ENCODE results near the gene SPATA13. TPM values are rescaled to one million over a fixed set of nuclear protein-coding genes. Genes with fewer than 3 reads are reported as not detected.
A peak's percentile ranks its signal among the peaks of the same experiment; 100 is the strongest.

The SPATA13 gene
- total RNA-seq, 1 experiment from 2014 or later = 10.5 TPM

DNA sequence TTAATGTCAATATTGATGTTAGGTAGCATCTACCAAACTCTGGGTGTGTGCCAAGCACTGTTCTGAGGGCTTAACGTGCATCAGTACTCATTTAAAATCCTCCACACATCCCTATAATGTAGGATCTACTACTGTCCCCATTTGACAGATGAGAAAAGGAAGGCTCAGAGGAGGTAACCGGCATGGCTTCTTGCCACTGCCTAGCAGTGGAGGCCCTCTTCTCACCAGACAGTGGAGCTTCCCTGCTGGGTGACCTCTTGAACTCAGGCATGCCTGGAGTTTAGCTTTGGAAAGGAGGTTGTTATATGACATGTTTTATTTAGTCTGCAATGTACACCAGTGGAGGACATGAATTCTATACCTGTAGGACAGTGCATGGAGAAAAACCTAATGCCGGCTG lies 2.1 kb downstream of the SPATA13 start:
- no peaks in the 10 kb centered on the region for H3K27me3 ChIP-seq (replicated peaks; ENCODE audit: control insufficient read depth, insufficient read depth, low read length)
- H3K36me3 ChIP-seq (ENCODE audit: control insufficient read depth, insufficient read depth, low read length) = peaks cover 2% of the 10 kb centered on the region
- TF ChIP-seq, protein P1, sequence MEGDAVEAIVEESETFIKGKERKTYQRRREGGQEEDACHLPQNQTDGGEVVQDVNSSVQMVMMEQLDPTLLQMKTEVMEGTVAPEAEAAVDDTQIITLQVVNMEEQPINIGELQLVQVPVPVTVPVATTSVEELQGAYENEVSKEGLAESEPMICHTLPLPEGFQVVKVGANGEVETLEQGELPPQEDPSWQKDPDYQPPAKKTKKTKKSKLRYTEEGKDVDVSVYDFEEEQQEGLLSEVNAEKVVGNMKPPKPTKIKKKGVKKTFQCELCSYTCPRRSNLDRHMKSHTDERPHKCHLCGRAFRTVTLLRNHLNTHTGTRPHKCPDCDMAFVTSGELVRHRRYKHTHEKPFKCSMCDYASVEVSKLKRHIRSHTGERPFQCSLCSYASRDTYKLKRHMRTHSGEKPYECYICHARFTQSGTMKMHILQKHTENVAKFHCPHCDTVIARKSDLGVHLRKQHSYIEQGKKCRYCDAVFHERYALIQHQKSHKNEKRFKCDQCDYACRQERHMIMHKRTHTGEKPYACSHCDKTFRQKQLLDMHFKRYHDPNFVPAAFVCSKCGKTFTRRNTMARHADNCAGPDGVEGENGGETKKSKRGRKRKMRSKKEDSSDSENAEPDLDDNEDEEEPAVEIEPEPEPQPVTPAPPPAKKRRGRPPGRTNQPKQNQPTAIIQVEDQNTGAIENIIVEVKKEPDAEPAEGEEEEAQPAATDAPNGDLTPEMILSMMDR (IDR thresholded peaks at IDR 0.05; ENCODE audit: insufficient read depth in 1 of 2, low read depth in 1 of 2, low read length in 1 of 2, severe bottlenecking in 1 of 2, unreplicated experiment in 1 of 2) = no peak
- no peaks in the 10 kb centered on the region; the same call in 1 of the 2 replicates for H3K9me3 ChIP-seq
- peaks cover 4% of the 10 kb centered on the region for H3K36me3 Mint-ChIP-seq (ENCODE audit: insufficient read depth, unreplicated experiment)
- no peaks in the 10 kb centered on the region for H3K9me3 Mint-ChIP-seq (ENCODE audit: unreplicated experiment)
- CTCF ChIA-PET = no interaction called here
- no peak overlapping the region for H3K4me3 ChIP-seq (ENCODE audit: low read depth, low read length)
- H3K4me1 Mint-ChIP-seq (ENCODE audit: low read depth, unreplicated experiment) = peaks cover 12% of the 10 kb centered on the region
- peak overlapping the region; percentile 73 for H3K4me3 Mint-ChIP-seq (ENCODE audit: unreplicated experiment)
- intact Hi-C loops (cut with micrococcal nuclease; ENCODE audit: unreplicated experiment) = loop anchor here (5.0 kb wide), 1 partner anchor 240 kb away; no protein-coding TSS in a partner anchor
- H3K4me1 ChIP-seq = peaks cover 9% of the 10 kb centered on the region
- H3K27me3 Mint-ChIP-seq (ENCODE audit: insufficient read depth, unreplicated experiment) = no peaks in the 10 kb centered on the region
- TSS peak; percentile 19 for BruUV-seq (replicated peaks)
- no peak overlapping the region for H3K27ac Mint-ChIP-seq (ENCODE audit: unreplicated experiment)
- POLR2A ChIA-PET = no interaction called here
- DNase-seq = no peak

DNA sequence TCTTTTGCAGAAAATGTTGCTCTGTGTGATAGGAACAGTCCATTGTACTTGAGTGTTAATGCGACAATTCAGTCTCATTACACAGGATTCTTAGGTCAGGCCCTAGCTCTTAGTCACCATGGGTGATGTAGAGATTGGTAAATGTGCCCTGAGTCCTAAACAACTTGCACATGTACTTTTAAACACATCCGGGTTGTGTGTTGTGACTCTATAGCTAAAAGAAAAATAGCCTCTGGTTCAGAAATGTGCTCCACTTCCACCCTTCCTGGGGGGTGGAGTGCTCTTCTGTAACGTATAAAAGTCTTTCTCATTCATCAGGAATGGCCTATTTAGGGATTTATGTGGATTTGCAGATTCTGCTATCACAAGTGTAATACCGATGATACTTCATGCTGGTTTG lies 5.2 kb downstream of the SPATA13 start:
- TF ChIP-seq, protein P1 (IDR thresholded peaks at IDR 0.05; ENCODE audit: insufficient read depth in 1 of 2, low read depth in 1 of 2, low read length in 1 of 2, severe bottlenecking in 1 of 2, unreplicated experiment in 1 of 2) = no peak
- DNase-seq = no peak
- no peak overlapping the region for H3K27ac Mint-ChIP-seq (ENCODE audit: unreplicated experiment)
- Histone ChIP-seq H3K4me1 (peaks cover 4% of the 10 kb centered on the region; the same call in 1 of the 2 replicates), H3K27me3 (replicated peaks; ENCODE audit: control insufficient read depth, insufficient read depth, low read length) (no peaks in the 10 kb centered on the region), H3K36me3 (ENCODE audit: control insufficient read depth, insufficient read depth, low read length) (peaks cover 2% of the 10 kb centered on the region), H3K4me3 (ENCODE audit: low read depth, low read length) (no peak overlapping the region), H3K9me3 (no peaks in the 10 kb centered on the region)
- intact Hi-C loops (cut with micrococcal nuclease; ENCODE audit: unreplicated experiment) = no loop called here
- H3K27me3 Mint-ChIP-seq (ENCODE audit: insufficient read depth, unreplicated experiment) = no peaks in the 10 kb centered on the region
- no peak overlapping the region for H3K4me3 Mint-ChIP-seq (ENCODE audit: unreplicated experiment)
- H3K4me1 Mint-ChIP-seq (ENCODE audit: low read depth, unreplicated experiment) = peaks cover 12% of the 10 kb centered on the region
- H3K9me3 Mint-ChIP-seq (ENCODE audit: unreplicated experiment) = no peaks in the 10 kb centered on the region
- peaks cover 4% of the 10 kb centered on the region for H3K36me3 Mint-ChIP-seq (ENCODE audit: insufficient read depth, unreplicated experiment)
- BruUV-seq (replicated peaks) = no TSS peak
- ChIA-PET POLR2A (no interaction called here), CTCF (no interaction called here)

DNA sequence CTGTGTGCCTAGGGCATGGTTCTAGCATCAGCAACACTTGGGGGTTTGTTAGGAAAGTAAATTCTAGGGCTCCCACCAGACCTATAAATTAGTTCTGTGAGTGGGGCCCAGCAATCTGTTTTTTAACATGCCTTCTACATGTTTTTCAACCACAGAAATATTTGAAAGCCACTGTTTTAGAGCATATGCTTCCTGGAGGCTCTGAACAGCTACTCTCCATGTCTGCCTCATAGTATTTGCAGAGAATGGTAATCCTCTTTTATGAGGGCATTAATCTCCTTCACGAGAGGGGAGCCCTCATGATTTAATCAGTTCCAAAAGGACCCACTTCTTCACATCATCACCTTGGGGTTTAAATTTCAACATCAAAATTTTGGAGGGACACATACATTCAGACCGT lies 6.0 kb downstream of the SPATA13 start:
- H3K9me3 ChIP-seq = no peaks in the 10 kb centered on the region
- no peak overlapping the region for H3K27ac Mint-ChIP-seq (ENCODE audit: unreplicated experiment)
- ChIA-PET POLR2A (no interaction called here), CTCF (no interaction called here)
- no peaks in the 10 kb centered on the region for H3K27me3 ChIP-seq (replicated peaks; ENCODE audit: control insufficient read depth, insufficient read depth, low read length)
- TF ChIP-seq, protein P1 (IDR thresholded peaks at IDR 0.05; ENCODE audit: insufficient read depth in 1 of 2, low read depth in 1 of 2, low read length in 1 of 2, severe bottlenecking in 1 of 2, unreplicated experiment in 1 of 2) = no peak
- H3K4me1 ChIP-seq = peaks cover 4% of the 10 kb centered on the region; the same call in 1 of the 2 replicates
- H3K4me1 Mint-ChIP-seq (ENCODE audit: low read depth, unreplicated experiment) = peaks cover 10% of the 10 kb centered on the region
- no peak overlapping the region for H3K4me3 ChIP-seq (ENCODE audit: low read depth, low read length)
- DNase-seq = no peak
- no peaks in the 10 kb centered on the region for H3K9me3 Mint-ChIP-seq (ENCODE audit: unreplicated experiment)
- BruUV-seq (replicated peaks) = no TSS peak
- peaks cover 3% of the 10 kb centered on the region for H3K36me3 Mint-ChIP-seq (ENCODE audit: insufficient read depth, unreplicated experiment)
- intact Hi-C loops (cut with micrococcal nuclease; ENCODE audit: unreplicated experiment) = no loop called here
- no peaks in the 10 kb centered on the region for H3K27me3 Mint-ChIP-seq (ENCODE audit: insufficient read depth, unreplicated experiment)
- H3K36me3 ChIP-seq (ENCODE audit: control insufficient read depth, insufficient read depth, low read length) = peaks cover 2% of the 10 kb centered on the region
- no peak overlapping the region for H3K4me3 Mint-ChIP-seq (ENCODE audit: unreplicated experiment)

All from Caco-2 (cell line).